ENCODE results near the gene RNF212B.
"Not testable (repeated sequence)": the region's sequence is repeated elsewhere in the genome, so short reads cannot be mapped to it uniquely, and the experiment has no call there.

Gene RNF212B, protein sequence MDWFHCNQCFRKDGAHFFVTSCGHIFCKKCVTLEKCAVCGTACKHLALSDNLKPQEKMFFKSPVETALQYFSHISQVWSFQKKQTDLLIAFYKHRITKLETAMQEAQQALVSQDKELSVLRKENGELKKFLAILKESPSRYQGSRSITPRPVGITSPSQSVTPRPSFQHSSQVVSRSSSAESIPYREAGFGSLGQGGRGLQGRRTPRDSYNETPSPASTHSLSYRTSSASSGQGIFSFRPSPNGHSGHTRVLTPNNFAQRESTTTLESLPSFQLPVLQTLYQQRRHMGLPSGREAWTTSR

GRCh38 chr14:23237772-23238594, at the start of gene RNF212B:
TSS of gene RNF212B (plus strand) at chr14:23237936. CDS start at chr14:23240346, 2,410 bp downstream.
- DNase-seq (ENCODE audit: low spot score): peak; percentile 76

DNA sequence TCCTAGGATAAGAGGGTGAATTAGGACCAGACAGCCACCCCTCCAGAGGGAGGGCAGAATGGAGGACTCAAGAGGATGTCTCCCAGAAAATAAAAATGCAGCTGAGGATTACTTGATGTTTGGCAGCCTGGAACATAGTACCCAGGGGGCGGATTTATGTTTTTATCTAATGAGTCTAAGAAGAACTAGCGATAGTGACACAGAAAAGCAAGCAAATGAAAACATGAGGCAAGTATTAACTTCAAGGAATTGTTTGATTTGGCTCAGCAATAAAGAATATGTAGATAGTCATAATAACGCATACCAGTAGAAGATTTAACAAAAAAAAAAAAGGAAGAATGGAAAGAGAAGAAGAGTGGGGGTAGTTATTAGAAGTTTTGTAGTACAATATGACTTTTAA, 44.3 kb upstream of the RNF212B start:
- no peak for DNase-seq (ENCODE audit: low spot score)

GRCh38 chr14:23195552-23196101, 42.1 kb upstream of the RNF212B start:
- no peak for DNase-seq (ENCODE audit: low spot score)

GRCh38 chr14:23196487-23196886, 41.2 kb upstream of the RNF212B start:
- not testable (repeated sequence) for DNase-seq (ENCODE audit: low spot score)

DNA sequence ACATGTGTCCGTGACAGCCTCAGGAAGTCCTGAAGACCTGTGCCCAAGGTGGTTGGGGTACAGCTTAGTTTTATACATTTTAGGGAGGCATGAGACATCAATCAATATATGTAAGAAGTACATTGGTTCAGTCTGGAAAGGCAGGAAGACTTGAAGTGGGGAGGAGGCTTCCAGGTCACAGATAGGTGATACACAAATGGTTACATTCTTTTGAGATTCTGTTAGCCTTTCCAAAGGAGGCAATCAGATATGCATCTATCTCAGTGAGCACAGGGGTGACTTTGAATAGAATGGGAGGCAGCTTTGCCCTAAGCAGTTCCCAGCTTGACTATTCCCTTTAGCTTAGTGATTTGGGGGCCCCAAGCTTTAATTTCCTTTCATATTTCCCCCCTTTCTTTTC, 38.6 kb upstream of the RNF212B start:
- DNase-seq (ENCODE audit: low spot score): not testable (repeated sequence)

DNA sequence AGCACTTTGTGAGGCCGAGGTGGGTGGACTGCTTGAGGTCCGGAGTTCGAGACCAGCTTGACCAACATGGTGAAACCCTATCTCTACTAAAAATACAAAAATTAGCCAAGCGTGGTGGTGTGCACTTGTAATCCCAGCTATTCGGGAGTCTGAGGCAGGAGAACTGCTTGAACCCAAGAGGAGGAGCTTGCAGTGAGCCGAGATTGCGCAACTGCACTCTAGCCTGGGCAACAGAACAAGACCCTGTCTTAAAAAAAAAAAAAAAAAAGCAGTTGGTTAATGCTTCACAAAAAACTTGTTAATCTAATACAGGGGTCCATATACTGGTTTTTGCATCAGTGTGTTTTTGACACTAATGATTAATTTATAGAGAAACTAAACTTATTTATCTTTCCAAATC, 35.7 kb upstream of the RNF212B start:
- DNase-seq (ENCODE audit: low spot score): no peak

- no peak for DNase-seq (ENCODE audit: low spot score)
These were observed 31.2 kb upstream of the RNF212B start for GRCh38 chr14:23206422-23207145.

- DNase-seq (ENCODE audit: low spot score): no peak
These were observed 30.6 kb upstream of the RNF212B start for GRCh38 chr14:23207146-23207540.

DNA sequence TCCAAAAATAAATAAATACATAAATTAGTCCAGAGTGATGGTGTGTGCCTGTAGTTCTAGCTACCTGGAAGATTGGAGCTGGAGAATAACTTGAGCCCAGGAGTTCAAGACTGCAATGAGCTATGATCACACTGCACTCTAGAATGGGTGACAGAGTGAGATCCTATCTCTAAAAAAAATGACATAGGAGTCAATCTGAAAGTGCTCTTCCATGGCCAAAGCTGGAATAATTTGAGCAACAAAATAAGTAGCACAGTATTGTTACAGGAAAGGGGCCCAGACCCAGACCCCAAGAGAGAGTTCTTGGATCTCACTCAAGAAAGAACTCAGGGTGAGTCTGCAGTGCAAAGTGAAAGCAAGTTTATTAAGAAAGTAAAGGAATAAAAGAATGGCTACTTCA, 29.4 kb upstream of the RNF212B start:
- no peak for DNase-seq (ENCODE audit: low spot score)

- DNase-seq (ENCODE audit: low spot score): no peak
These were observed 27.9 kb upstream of the RNF212B start for GRCh38 chr14:23209651-23210423.

DNA sequence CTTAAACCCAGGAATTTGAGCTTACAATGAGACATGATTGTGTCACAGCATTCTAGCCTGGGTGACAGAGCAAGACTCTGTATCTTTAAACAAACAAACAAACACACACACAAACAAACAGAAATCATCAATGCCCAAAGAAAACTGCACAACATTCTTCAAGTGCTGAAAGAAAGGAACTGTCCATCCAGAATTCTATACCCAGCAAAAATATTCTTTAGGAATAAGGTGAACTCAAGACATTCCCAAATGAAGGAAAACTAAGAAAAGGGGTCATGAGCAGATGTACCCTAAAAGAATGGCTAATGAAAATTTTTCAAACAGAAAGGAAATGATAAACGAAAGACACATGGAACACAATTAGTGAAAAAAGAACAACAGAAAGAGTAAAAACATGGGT, 22.3 kb upstream of the RNF212B start:
- no peak for DNase-seq (ENCODE audit: low spot score)

DNA sequence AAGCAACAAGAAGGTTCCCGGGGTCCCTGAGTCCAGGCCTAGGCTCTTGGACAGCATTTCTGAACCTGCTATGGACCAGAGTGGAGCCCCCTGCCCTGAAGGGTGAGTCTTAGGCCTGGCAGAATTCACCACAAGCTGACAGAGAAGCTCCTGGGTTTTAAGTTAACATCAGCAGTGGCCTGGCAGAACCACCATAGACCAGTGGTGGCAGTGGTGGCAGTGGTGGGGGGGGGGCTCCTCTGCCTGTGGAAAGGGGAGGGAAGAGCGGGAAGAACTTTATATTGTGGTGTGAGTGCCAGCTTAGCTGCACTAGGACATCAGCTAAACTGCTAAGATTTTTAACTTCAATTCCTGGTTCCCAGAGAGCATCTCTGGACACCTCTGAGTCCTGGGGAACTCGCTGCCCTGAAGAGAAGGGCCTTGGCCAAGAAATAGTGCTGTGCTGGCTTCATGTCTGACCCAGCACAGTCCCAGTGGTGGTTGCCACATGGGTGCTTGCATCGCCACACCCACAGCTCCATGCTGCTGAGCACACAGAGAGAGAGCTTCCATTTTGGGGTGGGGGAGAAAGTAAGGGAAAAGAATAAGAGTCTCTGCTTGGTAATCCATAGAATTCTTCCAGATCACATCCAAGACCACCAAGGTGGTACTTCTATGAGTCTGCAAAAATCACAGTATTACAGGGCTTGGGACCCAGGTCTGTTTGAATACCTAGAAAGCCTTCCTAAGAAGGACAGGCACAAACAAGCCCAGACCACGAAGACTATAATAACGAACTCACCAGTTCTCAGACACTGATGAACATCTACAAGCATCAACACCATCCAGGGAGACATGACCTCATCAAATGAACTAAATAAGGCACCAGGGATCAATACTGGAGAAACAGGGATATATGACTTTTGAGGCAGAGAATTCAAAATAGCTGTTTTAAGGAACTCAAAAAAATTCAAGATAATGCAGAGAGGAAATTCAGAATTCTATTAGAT, 20.4 kb upstream of the RNF212B start:
- DNase-seq (ENCODE audit: low spot score): no peak

- DNase-seq (ENCODE audit: low spot score): no peak
These were observed 18.7 kb upstream of the RNF212B start for GRCh38 chr14:23219075-23219474.

DNA sequence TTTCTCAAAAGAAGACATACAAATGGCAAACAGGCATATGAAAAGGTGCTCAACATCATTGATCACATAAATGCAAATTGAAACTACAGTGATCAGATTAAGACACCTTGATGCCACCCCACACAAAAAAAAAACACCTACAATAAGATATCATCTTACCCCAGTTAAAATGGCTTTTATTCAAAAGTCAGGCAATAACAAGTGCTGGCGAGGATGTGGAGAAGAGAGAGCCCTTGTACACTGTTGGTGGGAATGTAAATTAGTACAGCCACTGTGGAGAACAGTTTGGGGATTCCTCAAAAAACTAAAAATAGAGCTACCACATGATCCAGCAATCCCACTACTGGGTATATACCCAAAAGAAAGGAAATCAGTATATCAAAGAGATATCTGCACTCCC, 12.8 kb upstream of the RNF212B start:
- not testable (repeated sequence) for DNase-seq (ENCODE audit: low spot score)

DNA sequence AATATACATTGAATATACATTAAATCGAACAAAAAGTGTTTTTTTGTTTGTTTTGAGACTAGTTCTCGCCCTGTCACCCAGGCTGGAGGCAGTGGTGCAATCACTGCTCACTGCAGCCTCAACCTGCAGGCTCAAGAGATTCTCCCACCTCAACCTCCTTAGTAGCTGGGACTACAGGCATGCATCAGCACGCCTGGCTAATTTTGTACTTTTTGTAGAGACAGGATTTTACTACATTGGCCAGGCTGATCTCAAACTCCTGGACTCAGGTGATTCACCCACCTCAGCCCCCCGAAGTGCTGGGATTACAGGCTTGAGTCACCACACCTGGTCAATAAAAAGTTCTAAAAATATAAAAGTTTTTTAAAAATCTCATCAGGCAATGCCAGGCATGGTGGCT, 10.2 kb upstream of the RNF212B start:
- DNase-seq (ENCODE audit: low spot score): no peak

GRCh38 chr14:23228812-23229211, 8.9 kb upstream of the RNF212B start:
- no peak for DNase-seq (ENCODE audit: low spot score)

GRCh38 chr14:23232241-23232808, 5.4 kb upstream of the RNF212B start:
- not testable (repeated sequence) for DNase-seq (ENCODE audit: low spot score)

GRCh38 chr14:23240661-23241060, 2.9 kb downstream of the RNF212B start:
- no peak for DNase-seq (ENCODE audit: low spot score)

- not testable (repeated sequence) for DNase-seq (ENCODE audit: low spot score)
These were observed 3.5 kb downstream of the RNF212B start for GRCh38 chr14:23241061-23241715.

Data from NAMALWA (cell line).